ENCODE data around the gene PCDHB8. TPM values are rescaled to one million over a fixed set of nuclear protein-coding genes. Genes with fewer than 3 reads are reported as not detected.
"Not testable (repeated sequence)": the region's sequence is repeated elsewhere in the genome, so short reads cannot be mapped to it uniquely, and the experiment has no call there.

The PCDHB8 gene
- total RNA-seq (2021) = 7.7 and 8.5 TPM in 2 replicates
- Bru-seq, nascent RNA = percentile 56 among the genes with signal in this experiment
- percentile 79 among the genes with signal in this experiment for BruChase-seq, experiment 1, labeled RNA remaining after a 2-hour chase
- BruChase-seq, experiment 2, labeled RNA remaining after a 6-hour chase = percentile 87 among the genes with signal in this experiment
- long read RNA-seq, transcript PCDHB8-201 (1 exons, 2,740 nt) = major isoform, 5 of 5 reads
- long read RNA-seq, partial matches to known transcripts = 0 of 5 reads
- long read RNA-seq, other reads (novel, unspliced or antisense) = 0 of 5 reads

DNA sequence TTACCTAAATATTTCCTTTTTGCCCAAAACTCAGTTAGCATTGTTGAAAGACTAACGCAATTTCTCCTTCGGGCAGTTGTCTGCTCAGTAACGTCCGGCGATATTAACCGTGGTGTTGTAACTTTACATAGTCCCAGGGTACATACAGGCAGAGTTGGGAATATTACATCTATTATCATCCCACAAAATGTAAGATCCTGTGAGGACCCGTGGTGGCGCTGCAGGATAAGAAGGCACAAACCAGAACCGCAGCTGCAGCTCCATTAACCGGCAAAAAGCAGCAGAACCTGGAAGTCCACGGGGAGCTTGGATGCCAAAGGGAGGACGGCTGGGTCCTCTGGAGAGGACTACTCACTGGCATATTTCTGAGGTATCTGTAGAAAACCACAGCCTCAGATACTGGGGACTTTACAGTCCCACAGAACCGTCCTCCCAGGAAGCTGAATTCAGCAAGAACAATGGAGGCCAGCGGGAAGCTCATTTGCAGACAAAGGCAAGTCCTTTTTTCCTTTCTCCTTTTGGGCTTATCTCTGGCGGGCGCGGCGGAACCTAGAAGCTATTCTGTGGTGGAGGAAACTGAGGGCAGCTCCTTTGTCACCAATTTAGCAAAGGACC, at the start of gene PCDHB8:
Gene PCDHB8, plus strand, starts transcription at position 214 of the 615 bp plus-strand sequence. Its CDS starts 245 bp downstream, at position 459.
- BruUV-seq (replicated peaks); intact Hi-C loops (cut with micrococcal nuclease; ENCODE audit: unreplicated experiment): not testable (repeated sequence)
- peak within 1 kb of the TSS; percentile 39 for H3K4me3 ChIP-seq (ENCODE audit: low read depth, low read length, poor library complexity, severe bottlenecking)

GRCh38 chr5:141135030-141135717, 42.4 kb upstream of the PCDHB8 start, which contains the start of gene PCDHB5:
TSS of gene PCDHB5 (plus strand) at chr5:141135206. CDS start at chr5:141135435, 229 bp downstream.
- Histone ChIP-seq H3K4me1 (ENCODE audit: insufficient read depth, low read length, poor library complexity, severe bottlenecking) (no peaks in the 10 kb centered on the region), H3K36me3 (ENCODE audit: insufficient read depth, low read length, poor library complexity, severe bottlenecking) (peaks cover 5% of the 10 kb centered on the region), H3K4me3 (ENCODE audit: low read depth, low read length, poor library complexity, severe bottlenecking) (peak within 1 kb of the TSS; percentile 60), H3K27ac (ENCODE audit: low read depth, low read length, poor library complexity, severe bottlenecking) (peak within 1 kb of the TSS; percentile 88), H3K27me3 (replicated peaks; ENCODE audit: insufficient read depth, low read depth, low read length, poor library complexity) (no peaks in the 10 kb centered on the region), H3K9me3 (ENCODE audit: low read depth, low read length, poor library complexity, severe bottlenecking) (peaks cover 14% of the 10 kb centered on the region)
- peak; percentile 90 for DNase-seq (ENCODE audit: low spot score)
- TF ChIP-seq EZH2 (IDR thresholded peaks at IDR 0.05; ENCODE audit: borderline replicate concordance, low read depth, low read length, poor library complexity, severe bottlenecking) (no peak), CTCF (conservative IDR thresholded peaks at IDR 0.05; ENCODE audit: low read depth, low read length) (peak; percentile 82)
- CTCF ChIA-PET = interaction anchor here (0.8 to 1.9 kb wide), 10 partner anchors 9 to 429 kb away, joined by 3 to 9 read pairs (median 4); partner anchors contain the start of genes PCDHB14, PCDHB16, PCDHB2 and PCDHB9
- BruUV-seq (replicated peaks) = TSS peak; percentile 73
- POLR2A ChIA-PET (ENCODE audit: low non-redundant PET) = no interaction called here
- intact Hi-C loops (cut with micrococcal nuclease; ENCODE audit: unreplicated experiment) = no loop called here

More for the DNA sequence above, at the start of gene PCDHB8:
- H3K4me1 ChIP-seq (ENCODE audit: insufficient read depth, low read length, poor library complexity, severe bottlenecking); H3K27me3 ChIP-seq (replicated peaks; ENCODE audit: insufficient read depth, low read depth, low read length, poor library complexity); POLR2A ChIA-PET (ENCODE audit: low non-redundant PET); H3K9me3 ChIP-seq (ENCODE audit: low read depth, low read length, poor library complexity, severe bottlenecking); H3K36me3 ChIP-seq (ENCODE audit: insufficient read depth, low read length, poor library complexity, severe bottlenecking); H3K27ac ChIP-seq (ENCODE audit: low read depth, low read length, poor library complexity, severe bottlenecking): not testable (repeated sequence)
- TF ChIP-seq CTCF (conservative IDR thresholded peaks at IDR 0.05; ENCODE audit: low read depth, low read length) = peak; percentile 54
- CTCF ChIA-PET = interaction anchor here (0.6 kb wide), 1 partner anchor 21 kb away, joined by 3 read pairs; no protein-coding TSS in a partner anchor
- DNase-seq (ENCODE audit: low spot score) = peak; percentile 79

DNA sequence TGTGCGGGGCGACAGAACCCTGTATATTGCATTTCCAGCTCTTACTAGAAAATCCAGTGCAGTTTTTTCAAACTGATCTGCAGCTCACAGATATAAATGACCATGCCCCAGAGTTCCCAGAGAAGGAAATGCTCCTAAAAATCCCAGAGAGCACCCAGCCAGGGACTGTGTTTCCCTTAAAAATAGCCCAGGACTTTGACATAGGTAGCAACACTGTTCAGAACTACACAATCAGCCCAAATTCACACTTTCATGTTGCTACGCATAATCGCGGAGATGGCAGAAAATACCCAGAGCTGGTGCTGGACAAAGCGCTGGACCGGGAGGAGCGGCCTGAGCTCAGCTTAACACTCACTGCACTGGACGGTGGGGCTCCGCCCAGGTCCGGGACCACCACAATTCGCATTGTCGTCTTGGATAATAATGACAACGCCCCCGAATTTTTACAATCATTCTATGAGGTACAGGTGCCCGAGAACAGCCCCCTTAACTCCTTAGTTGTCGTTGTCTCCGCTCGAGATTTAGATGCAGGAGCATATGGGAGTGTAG, 41.8 kb upstream of the PCDHB8 start:
- peaks cover 14% of the 10 kb centered on the region for H3K9me3 ChIP-seq (ENCODE audit: low read depth, low read length, poor library complexity, severe bottlenecking)
- TF ChIP-seq CTCF (conservative IDR thresholded peaks at IDR 0.05; ENCODE audit: low read depth, low read length) = no peak
- TF ChIP-seq EZH2 (IDR thresholded peaks at IDR 0.05; ENCODE audit: borderline replicate concordance, low read depth, low read length, poor library complexity, severe bottlenecking) = no peak
- POLR2A ChIA-PET (ENCODE audit: low non-redundant PET) = no interaction called here
- CTCF ChIA-PET = interaction anchor here (0.8 to 1.9 kb wide), 10 partner anchors 9 to 428 kb away, joined by 3 to 9 read pairs (median 4); partner anchors contain the start of genes PCDHB14, PCDHB16, PCDHB2 and PCDHB9
- no peaks in the 10 kb centered on the region for H3K4me1 ChIP-seq (ENCODE audit: insufficient read depth, low read length, poor library complexity, severe bottlenecking)
- intact Hi-C loops (cut with micrococcal nuclease; ENCODE audit: unreplicated experiment) = no loop called here
- no TSS peak for BruUV-seq (replicated peaks)
- H3K4me3 ChIP-seq (ENCODE audit: low read depth, low read length, poor library complexity, severe bottlenecking) = peak overlapping the region; percentile 60
- peak overlapping the region; percentile 88 for H3K27ac ChIP-seq (ENCODE audit: low read depth, low read length, poor library complexity, severe bottlenecking)
- H3K36me3 ChIP-seq (ENCODE audit: insufficient read depth, low read length, poor library complexity, severe bottlenecking) = peaks cover 5% of the 10 kb centered on the region
- DNase-seq (ENCODE audit: low spot score) = peak; percentile 36
- no peaks in the 10 kb centered on the region for H3K27me3 ChIP-seq (replicated peaks; ENCODE audit: insufficient read depth, low read depth, low read length, poor library complexity)

- H3K27ac ChIP-seq (ENCODE audit: low read depth, low read length, poor library complexity, severe bottlenecking); H3K27me3 ChIP-seq (replicated peaks; ENCODE audit: insufficient read depth, low read depth, low read length, poor library complexity); DNase-seq (ENCODE audit: low spot score); POLR2A ChIA-PET (ENCODE audit: low non-redundant PET); CTCF ChIA-PET; BruUV-seq (replicated peaks); H3K4me3 ChIP-seq (ENCODE audit: low read depth, low read length, poor library complexity, severe bottlenecking); H3K36me3 ChIP-seq (ENCODE audit: insufficient read depth, low read length, poor library complexity, severe bottlenecking); intact Hi-C loops (cut with micrococcal nuclease; ENCODE audit: unreplicated experiment); H3K4me1 ChIP-seq (ENCODE audit: insufficient read depth, low read length, poor library complexity, severe bottlenecking): not testable (repeated sequence)
- H3K9me3 ChIP-seq (ENCODE audit: low read depth, low read length, poor library complexity, severe bottlenecking) = peaks cover 14% of the 10 kb centered on the region
These were observed 40.2 kb upstream of the PCDHB8 start for GRCh38 chr5:141137346-141137745.

Data from A673 (cell line).